ENCODE data around the gene PRG2. TPM values are rescaled to one million over a fixed set of nuclear protein-coding genes. Genes with fewer than 3 reads are reported as not detected.

The PRG2 gene
- total and polyA plus RNA-seq, 2 of the 4 experiments (the other 2 are of a cell fraction) = not detected

- Histone ChIP-seq H2BK15ac (ENCODE audit: low read depth, low read length) (no peak overlapping the region), H3K9ac (ENCODE audit: low read depth, low read length) (no peak overlapping the region), H3K4me3 (ENCODE audit: insufficient read depth, low read depth, low read length) (no peak overlapping the region), H2AK9ac (replicated peaks; ENCODE audit: low read depth, low read length, poor library complexity) (no peak overlapping the region), H3K4ac (ENCODE audit: low read depth, low read length) (no peak overlapping the region), H3K14ac (replicated peaks; ENCODE audit: low read depth, low read length) (no peak overlapping the region), H4K20me1 (ENCODE audit: insufficient read depth, low read length) (no peaks in the 10 kb centered on the region), H2AK5ac (ENCODE audit: low read depth, low read length) (no peak overlapping the region), H3K23ac (ENCODE audit: low read depth, low read length) (no peak overlapping the region), H2AFZ (replicated peaks; ENCODE audit: low read length, poor library complexity) (no peak overlapping the region), H3K4me1 (ENCODE audit: control insufficient read depth, insufficient read depth, low read length) (no peaks in the 10 kb centered on the region), H2BK5ac (ENCODE audit: low read depth, low read length, poor library complexity, severe bottlenecking) (no peak overlapping the region), H3K56ac (ENCODE audit: extremely low read depth, insufficient read depth, low read length) (no peak overlapping the region), H2BK20ac (ENCODE audit: low read depth, low read length) (no peak overlapping the region), H4K91ac (ENCODE audit: insufficient read depth, low read depth, low read length) (no peak overlapping the region), H3K9me3 (ENCODE audit: control insufficient read depth, insufficient read depth, low read length) (no peaks in the 10 kb centered on the region), H2BK120ac (ENCODE audit: low read depth, low read length) (no peak overlapping the region), H3K4me2 (ENCODE audit: low read depth, low read length) (no peak overlapping the region), H3K79me1 (ENCODE audit: low read depth in 1 of 2, low read length in 2 of 2) (no peaks in the 10 kb centered on the region), H3K27me3 (ENCODE audit: control insufficient read depth, insufficient read depth, low read length) (peaks cover 42% of the 10 kb centered on the region), H3K27ac (ENCODE audit: insufficient read depth, low read length) (no peak overlapping the region), H3K36me3 (ENCODE audit: control insufficient read depth, insufficient read depth, low read length) (no peaks in the 10 kb centered on the region), H4K5ac (ENCODE audit: low read depth, low read length) (no peak overlapping the region), H3K9me1 (ENCODE audit: insufficient read depth, low read length) (no peaks in the 10 kb centered on the region), H3K18ac (ENCODE audit: low read depth, low read length) (no peak overlapping the region), H4K8ac (ENCODE audit: low read depth in 2 of 2, low read length in 2 of 2) (no peak overlapping the region)
- DNase-seq (no peak), ATAC-seq (ENCODE audit: low read depth) (no peak)
- BruUV-seq (replicated peaks) = no TSS peak
- no peak for TF ChIP-seq ELK1 (IDR thresholded peaks at IDR 0.05; ENCODE audit: borderline replicate concordance, low read depth, low read length)
- no peak for TF ChIP-seq FOS (IDR thresholded peaks at IDR 0.05; ENCODE audit: low read depth, low read length)
- no peak for TF ChIP-seq RFX5 (IDR thresholded peaks at IDR 0.05; ENCODE audit: low read depth, low read length)
- TF ChIP-seq USF2 (IDR thresholded peaks at IDR 0.05; ENCODE audit: low read depth, low read length) = no peak
- no peak for TF ChIP-seq NFE2L2 (IDR thresholded peaks at IDR 0.05; ENCODE audit: low read depth, low read length)
- no peak for TF ChIP-seq MAZ (IDR thresholded peaks at IDR 0.05; ENCODE audit: borderline replicate concordance, low read depth, low read length)
- no peak for TF ChIP-seq SMC3 (IDR thresholded peaks at IDR 0.05; ENCODE audit: low read depth, low read length)
- no peak for TF ChIP-seq RAD21 (IDR thresholded peaks at IDR 0.05; ENCODE audit: low read length)
- TF ChIP-seq RCOR1 (IDR thresholded peaks at IDR 0.05; ENCODE audit: insufficient replicate concordance, low read length) = no peak
- TF ChIP-seq CTCF (conservative IDR thresholded peaks at IDR 0.05; ENCODE audit: low read depth, low read length) = no peak
- TF ChIP-seq CEBPB (IDR thresholded peaks at IDR 0.05; ENCODE audit: low read depth, low read length) = no peak
- TF ChIP-seq BHLHE40 (IDR thresholded peaks at IDR 0.05; ENCODE audit: low read depth, low read length) = no peak
- TF ChIP-seq MXI1 (IDR thresholded peaks at IDR 0.05; ENCODE audit: borderline replicate concordance, low read depth, low read length) = no peak
- TF ChIP-seq POLR2A (IDR thresholded peaks at IDR 0.05; ENCODE audit: low read depth, low read length) = no peak
- TF ChIP-seq MAFK (IDR thresholded peaks at IDR 0.05; ENCODE audit: low read depth, low read length) = no peak
- TF ChIP-seq CHD1 (IDR thresholded peaks at IDR 0.05; ENCODE audit: low read depth, low read length) = no peak
- in situ Hi-C loops (cut with MboI; ENCODE audit: low sequenced_read_pairs) (loop anchor here (25.0 kb wide), 1 partner anchor 520 kb away; no protein-coding TSS in a partner anchor), intact Hi-C loops (cut with micrococcal nuclease) (no loop called here), dilution Hi-C loops (cut with HindIII; ENCODE audit: low sequenced_read_pairs, unreplicated experiment) (no loop called here)
- ChIA-PET CTCF (no interaction called here), POLR2A (ENCODE audit: unreplicated experiment) (no interaction called here)
- WGBS, 2 experiments (ENCODE audit: extremely low coverage in 2 of 2, insufficient read length in 1 of 2) = no CpG with 5 or more reads among the region's 3 CpGs
These were observed 33.1 kb downstream of the PRG2 start for GRCh38 chr11:57357310-57357709.
